Fibroblast of peridontal ligament (primary cell): ENCODE results near the gene CAMK1D.
"Not testable (repeated sequence)": the region's sequence is repeated elsewhere in the genome, so short reads cannot be mapped to it uniquely, and the experiment has no call there.

ENCODE experiments used
- DNase-seq: peaks from one replicate; pipeline ENCODE4 v3.0.0-alpha.2; 2010; ENCODE audit errors: extremely low read depth

Gene CAMK1D

GRCh38 chr10:12721334-12721733 is 372.0 kb downstream of the CAMK1D start:
- DNase-seq, result no peak

DNA sequence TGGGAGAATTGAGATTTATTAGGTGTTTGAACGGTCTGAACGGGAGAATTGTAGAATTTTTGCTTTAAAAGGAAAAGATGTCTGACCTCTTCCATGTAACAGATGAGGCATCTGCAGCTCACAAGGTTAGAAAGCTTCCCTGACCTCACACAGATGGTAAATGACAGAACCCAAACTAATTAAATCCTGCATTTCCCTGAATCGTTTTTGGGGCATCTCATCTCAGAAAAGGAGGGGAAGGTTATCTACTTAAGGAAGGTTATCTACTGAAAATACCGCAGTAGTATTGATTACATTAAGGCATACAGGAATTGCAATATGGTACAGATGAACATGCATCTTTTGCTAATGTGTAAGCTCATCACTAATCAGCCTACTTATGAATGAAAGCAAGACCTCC is 373.9 kb downstream of the CAMK1D start:
- no peak for DNase-seq

GRCh38 chr10:12724807-12725579 is 375.6 kb downstream of the CAMK1D start:
- DNase-seq, result no peak

- not testable (repeated sequence) for DNase-seq
These were observed 376.2 kb downstream of the CAMK1D start for GRCh38 chr10:12725580-12725888.

DNA sequence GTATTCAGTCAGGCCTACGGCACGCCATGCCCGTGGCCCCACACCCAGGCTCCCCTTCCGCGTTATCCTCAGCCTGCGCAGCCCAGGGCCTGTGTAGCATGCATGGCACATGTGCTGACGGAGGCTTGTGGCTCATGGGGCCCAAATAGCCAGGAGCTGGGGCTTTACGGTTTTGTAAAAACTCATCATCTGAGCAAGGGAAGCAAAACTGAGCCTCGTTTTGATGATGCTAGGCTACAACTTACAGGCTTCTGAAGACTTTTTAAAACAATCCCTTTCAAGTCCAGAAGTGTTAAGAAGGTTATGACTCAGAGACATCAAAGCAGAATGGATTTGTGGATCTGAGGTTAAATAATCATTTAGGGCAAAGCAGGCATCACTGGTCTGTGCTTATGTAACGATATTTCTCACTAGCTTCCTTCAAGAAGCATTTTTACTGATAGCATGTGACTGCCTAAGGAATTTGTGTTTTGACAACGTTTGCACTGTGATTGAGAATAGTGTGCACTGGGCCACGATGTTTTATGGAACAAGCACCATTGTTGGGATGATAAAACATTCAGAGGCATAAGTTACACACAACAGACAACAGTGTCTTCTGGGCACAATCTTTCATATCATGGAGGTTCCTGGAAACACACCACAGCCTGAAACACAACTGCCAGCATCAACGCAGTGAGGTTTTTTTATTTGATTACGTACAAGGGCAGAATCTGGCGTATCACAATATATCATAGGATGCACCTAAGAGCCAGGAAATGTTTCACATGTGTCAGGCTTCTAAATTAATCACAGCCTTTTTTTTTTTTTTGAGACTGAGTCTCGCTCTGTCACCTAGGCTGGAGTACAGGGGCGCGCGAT is 377.9 kb downstream of the CAMK1D start:
- DNase-seq, result no peak

DNA sequence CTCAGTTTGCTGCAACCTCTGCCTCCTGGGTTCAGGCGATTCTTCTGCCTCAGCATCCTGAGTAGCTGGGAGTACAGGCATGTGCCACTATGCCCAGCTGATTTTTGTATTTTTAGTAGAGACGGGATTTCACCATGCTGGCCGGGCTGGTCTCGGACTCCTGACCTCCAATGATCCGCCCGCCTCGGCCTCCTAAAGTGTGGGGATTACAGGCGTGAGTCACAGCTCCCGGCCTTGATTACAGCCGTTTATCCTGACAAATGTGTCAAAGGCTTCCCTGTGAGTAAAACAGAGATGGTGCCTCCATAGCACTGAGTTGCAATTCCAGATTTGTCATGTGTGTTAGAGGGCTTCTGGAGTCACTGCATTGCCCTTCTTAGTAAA is 378.5 kb downstream of the CAMK1D start:
- no peak for DNase-seq

- DNase-seq, result no peak
These were observed 379.1 kb downstream of the CAMK1D start for GRCh38 chr10:12728494-12728893.

GRCh38 chr10:12729885-12730284 is 380.5 kb downstream of the CAMK1D start:
- no peak for DNase-seq

DNA sequence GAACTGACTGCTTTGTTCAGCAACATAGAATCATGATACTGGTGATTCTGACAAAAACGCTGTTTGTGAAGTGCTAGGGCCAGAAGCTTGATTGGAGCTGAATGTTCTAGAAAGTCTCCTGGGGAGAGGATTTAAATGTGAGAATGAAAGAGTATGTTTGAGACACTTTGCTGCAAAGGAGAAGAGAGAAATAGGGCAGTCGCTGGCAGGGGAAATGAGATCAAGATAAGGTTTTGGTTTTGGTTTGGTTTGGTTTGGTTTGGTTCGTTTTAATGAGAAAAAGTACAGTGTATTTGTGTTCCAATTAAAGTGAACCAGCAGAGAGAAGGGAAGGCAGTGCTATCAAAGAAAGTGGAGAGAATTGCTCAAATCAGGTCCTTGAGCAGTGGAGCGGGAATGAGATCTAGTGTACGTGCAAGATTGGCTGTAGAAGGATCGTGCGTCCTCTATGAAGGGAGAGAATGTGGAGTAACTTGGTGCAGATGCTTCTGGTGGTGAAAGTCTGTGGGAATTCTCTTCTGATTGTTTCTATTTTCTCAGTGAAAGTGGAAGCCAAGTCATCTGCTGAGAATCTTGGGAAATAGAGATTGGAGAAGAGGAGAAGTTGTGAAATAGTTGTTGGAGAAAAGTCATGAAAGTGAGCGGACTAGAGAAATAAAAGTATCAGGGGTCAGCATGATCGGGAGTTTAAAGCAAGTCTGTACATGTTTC is 381.6 kb downstream of the CAMK1D start:
- DNase-seq, result peak; percentile 32

DNA sequence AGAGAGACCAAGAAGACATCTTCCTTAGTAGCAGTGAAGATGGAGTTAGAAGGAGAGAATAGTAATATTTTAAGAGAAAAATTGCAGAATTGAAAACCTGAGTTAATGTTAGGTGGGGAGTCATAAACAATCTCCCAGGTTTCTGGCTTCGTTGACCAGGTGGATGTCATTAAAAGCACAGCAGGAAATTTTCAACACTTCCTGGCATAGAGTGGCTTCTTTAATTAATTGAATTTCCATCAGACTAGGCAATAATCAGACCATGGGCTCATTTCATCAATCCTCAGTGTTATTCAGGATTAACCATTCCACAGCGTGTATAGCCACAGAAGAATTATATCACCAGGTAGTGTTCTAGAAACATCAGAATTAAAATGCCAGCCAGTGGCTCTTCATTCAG is 383.9 kb downstream of the CAMK1D start:
- DNase-seq, result no peak

GRCh38 chr10:12735843-12736462 is 386.6 kb downstream of the CAMK1D start:
- DNase-seq, result no peak

- DNase-seq, result no peak
These were observed 391.5 kb downstream of the CAMK1D start for GRCh38 chr10:12740813-12741212.

GRCh38 chr10:12741360-12741804 is 392.0 kb downstream of the CAMK1D start:
- no peak for DNase-seq

DNA sequence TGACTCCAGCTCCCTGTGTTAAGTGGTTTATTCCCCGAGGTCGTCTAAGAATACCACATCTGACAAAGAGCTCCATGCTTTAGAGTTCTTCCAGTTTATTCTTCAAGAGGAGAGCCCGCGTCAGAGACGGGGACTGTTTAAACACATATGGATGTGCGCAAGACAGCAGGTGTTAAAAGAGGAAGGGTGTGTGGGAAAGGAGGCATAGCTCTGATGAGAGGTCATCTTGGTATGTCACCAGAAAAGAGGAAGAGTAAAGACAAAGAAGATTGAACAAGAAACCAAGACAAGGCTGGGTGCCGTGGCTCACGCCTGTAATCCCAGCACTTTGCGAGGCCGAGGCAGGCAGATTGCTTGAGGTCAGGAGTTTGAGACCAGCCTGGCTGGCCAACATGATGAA is 393.4 kb downstream of the CAMK1D start:
- no peak for DNase-seq

DNA sequence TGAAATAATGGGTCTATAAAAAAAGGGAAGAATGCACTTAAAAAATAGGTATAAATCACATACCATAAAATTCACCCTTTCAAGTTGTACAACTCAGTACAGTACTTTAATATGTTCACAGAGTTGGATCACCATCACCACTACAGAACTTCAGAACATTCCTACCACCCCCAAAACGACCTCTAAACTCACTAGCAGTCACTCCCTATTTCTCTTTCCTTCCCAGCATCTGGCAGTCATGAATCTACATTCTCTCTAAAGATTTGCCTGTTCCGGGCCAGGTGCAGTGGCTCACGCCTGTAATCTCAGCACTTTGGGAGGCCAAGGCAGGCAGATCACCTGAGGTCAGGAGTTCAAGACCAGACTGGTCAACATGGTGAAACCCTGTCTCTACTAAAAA is 394.1 kb downstream of the CAMK1D start:
- DNase-seq, result not testable (repeated sequence)

- DNase-seq, result no peak
These were observed 394.6 kb downstream of the CAMK1D start for GRCh38 chr10:12743941-12744340.

GRCh38 chr10:12748186-12748585 is 398.8 kb downstream of the CAMK1D start:
- DNase-seq, result no peak

DNA sequence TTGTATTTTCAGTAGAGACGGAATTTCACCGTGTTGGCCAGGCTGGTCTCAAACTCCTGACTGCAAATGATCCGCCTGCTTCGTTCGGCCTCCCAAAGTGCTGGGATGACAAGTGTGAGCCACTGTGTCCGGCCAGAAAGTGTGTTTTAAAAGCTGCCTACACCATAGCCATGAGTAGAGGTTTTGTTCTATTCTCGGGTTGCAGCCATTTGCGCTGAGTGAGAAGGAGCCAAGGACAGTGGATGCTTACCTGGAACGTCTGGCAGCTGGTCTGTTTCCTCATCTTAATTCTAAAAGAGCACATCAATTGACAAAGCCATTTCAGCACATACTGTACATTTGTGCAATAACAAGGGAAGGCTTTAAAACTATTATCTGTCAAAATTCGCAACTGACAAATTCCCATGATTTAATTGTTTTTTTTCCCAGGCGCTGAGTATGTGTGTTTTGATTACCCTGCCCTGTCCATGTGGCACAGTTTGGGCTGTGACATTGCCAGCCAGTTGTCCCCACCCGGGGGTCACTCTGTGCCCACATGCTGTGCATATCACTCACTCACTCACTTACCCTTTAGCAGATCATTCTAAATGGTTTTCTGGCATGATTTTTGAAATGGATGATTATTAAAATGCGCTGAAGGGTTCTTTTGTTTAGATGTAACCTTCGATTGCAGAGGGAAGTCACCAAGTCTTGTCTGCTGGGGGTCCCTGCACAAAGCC is 400.6 kb downstream of the CAMK1D start:
- DNase-seq, result no peak

DNA sequence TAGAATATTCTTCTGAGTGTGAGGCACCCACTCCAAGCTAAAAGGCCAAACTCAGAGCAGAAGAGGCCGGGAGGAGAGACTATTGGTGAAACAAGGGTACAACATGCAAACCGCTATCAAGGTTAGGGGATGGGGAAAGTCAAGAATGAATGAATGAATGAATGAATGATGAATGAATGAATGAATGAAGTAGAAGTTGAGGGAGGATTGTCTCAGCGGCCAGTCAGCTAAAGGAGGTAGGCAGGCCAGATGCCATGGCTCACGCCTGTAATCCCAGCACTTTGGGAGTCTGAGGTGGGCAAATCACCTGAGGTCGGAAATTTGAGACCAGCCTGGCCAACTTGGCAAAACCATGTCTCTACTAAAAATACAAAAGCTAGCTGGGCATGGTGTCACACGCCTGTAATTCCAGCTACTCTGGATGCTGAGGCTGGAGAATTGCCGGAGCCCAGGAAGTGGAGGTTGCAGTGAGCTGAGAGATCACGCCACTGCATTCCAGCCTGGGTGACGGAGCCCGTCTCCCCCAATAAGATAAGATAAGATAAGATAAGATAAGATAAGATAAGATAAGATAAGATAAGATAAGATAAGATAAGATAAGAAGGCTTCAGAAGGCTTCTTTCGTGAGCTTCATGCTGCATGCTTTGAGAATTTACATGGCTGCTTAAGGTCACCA is 401.3 kb downstream of the CAMK1D start:
- DNase-seq, result no peak

DNA sequence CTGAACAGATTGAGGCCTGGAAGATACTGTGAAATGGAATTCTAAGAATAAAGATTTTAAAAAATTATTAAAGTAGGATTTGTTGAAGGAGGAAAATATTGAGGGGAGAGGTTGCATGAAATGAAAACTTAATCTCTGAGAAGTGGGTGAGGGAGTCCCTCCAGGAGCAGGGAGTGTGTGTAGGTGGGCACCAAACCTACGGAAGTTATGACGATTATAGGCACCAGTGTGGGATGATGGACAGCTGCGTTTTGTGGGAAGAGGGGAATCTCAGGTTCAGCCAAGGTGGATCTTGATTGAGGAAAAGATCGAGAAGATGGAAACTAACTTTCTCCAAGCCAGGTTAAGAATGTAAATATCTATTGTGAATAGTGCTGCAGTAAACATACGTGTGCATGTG is 405.7 kb downstream of the CAMK1D start:
- no peak for DNase-seq

- no peak for DNase-seq
These were observed 408.0 kb downstream of the CAMK1D start for GRCh38 chr10:12757351-12757750.
